H1 (cell line): ENCODE data around the gene EPHB6. TPM values are rescaled to one million over a fixed set of nuclear protein-coding genes. Genes with fewer than 3 reads are reported as not detected.

Experiments
- CTCF ChIA-PET: fragments of 300-600 bp; sonication (Branson Sonifier 250); formaldehyde crosslinking; loops from one replicate; lab custom pipeline; 2021; ENCODE audit not compliant: partially characterized antibody; lab: Charles Lee
- POLR2A ChIA-PET: fragments of 300-600 bp; sonication (Branson Sonifier 250); formaldehyde crosslinking; loops from one replicate; lab custom pipeline; 2021; ENCODE audit warnings: inconsistent platforms; ENCODE audit not compliant: partially characterized antibody; lab: Charles Lee
- DNase-seq, 2 experiments: peaks; one replicate each; pipeline versions ENCODE4 v3.0.0 to v3.0.0-alpha.2; 2010 to 2022; ENCODE audit warnings: low spot score in 2 of 2, low read depth in 1 of 2, mixed read lengths in 1 of 2
- FAIRE-seq: peaks from 2 replicates; lab custom pipeline; 2011; peaks lifted over from hg19 to GRCh38; lab: Jason Lieb, UNC
- H2AFZ ChIP-seq: 2 replicates; pipeline ENCODE4 v1.8.1; 2012; ENCODE audit warnings: low read length, inconsistent platforms
- H2AK5ac ChIP-seq: 2 replicates; pipeline ENCODE4 v1.6.1; 2013; ENCODE audit warnings: low read depth, low read length
- H2BK120ac ChIP-seq: replicated peaks from 2 replicates; pipeline ENCODE3; 2013; ENCODE audit warnings: low read depth, low read length, inconsistent platforms
- H2BK12ac ChIP-seq: 2 replicates; pipeline ENCODE4 v1.6.1; 2013; ENCODE audit warnings: low read depth, low read length
- H2BK15ac ChIP-seq: 2 replicates; pipeline ENCODE4 v1.6.1; 2013; ENCODE audit warnings: low read length
- H2BK20ac ChIP-seq: 2 replicates; pipeline ENCODE4 v1.6.1; 2013; ENCODE audit warnings: low read length
- H2BK5ac ChIP-seq: 2 replicates; pipeline ENCODE4 v1.6.1; 2013; ENCODE audit warnings: low read depth, low read length
- H3K14ac ChIP-seq: 2 replicates; pipeline ENCODE4 v1.6.1; 2013; ENCODE audit warnings: inconsistent platforms; ENCODE audit not compliant: insufficient read length
- H3K18ac ChIP-seq: 2 replicates; pipeline ENCODE4 v1.6.1; 2013; ENCODE audit warnings: low read length; ENCODE audit errors: extremely low read depth
- H3K23ac ChIP-seq: 2 replicates; pipeline ENCODE4 v1.6.1; 2013; ENCODE audit warnings: inconsistent platforms; ENCODE audit not compliant: insufficient read length
- H3K23me2 ChIP-seq: 2 replicates; pipeline ENCODE4 v1.6.1; 2013; ENCODE audit warnings: low read depth, low read length
- H3K27ac ChIP-seq: 2 replicates; pipeline ENCODE4 v1.6.1; 2011; ENCODE audit warnings: low read depth, low read length, inconsistent platforms
- H3K27me3 ChIP-seq, 4 experiments: replicated peaks in 1 of 4; 1 replicate in 1 of 4; 2 replicates in 3 of 4; pipeline versions ENCODE4 v1.6.1 to v1.8.1; 2011 to 2013; ENCODE audit warnings: low read length in 3 of 4, mild to moderate bottlenecking in 3 of 4, inconsistent platforms in 2 of 4, mixed read lengths in 2 of 4, moderate library complexity in 1 of 4; ENCODE audit not compliant: control insufficient read depth in 3 of 4, insufficient read depth in 3 of 4; ENCODE audit errors: extremely low read depth in 1 of 4
- H3K36me3 ChIP-seq, 4 experiments: 2 replicates each; pipeline versions ENCODE4 v1.6.1 to v1.8.1; 2011 to 2013; ENCODE audit warnings: mild to moderate bottlenecking in 4 of 4, low read length in 3 of 4, moderate library complexity in 2 of 4, control low read depth in 1 of 4, inconsistent platforms in 1 of 4; ENCODE audit not compliant: insufficient read depth in 4 of 4, control insufficient read depth in 2 of 4
- H3K4ac ChIP-seq: replicated peaks from 2 replicates; pipeline ENCODE3; 2013; ENCODE audit warnings: low read length, low read depth, mixed read lengths, inconsistent platforms; ENCODE audit not compliant: insufficient read length
- H3K4me1 ChIP-seq, 4 experiments: replicated peaks in 1 of 4; 1 replicate in 1 of 4; 2 replicates in 3 of 4; pipeline versions ENCODE4 v1.6.1 to v1.8.1; 2011 to 2013; ENCODE audit warnings: low read length in 3 of 4, inconsistent platforms in 2 of 4, mixed read lengths in 1 of 4; ENCODE audit not compliant: insufficient read depth in 4 of 4, control insufficient read depth in 3 of 4
- H3K4me2 ChIP-seq, 2 experiments: 2 replicates each; pipeline versions ENCODE4 v1.6.1 to v1.8.1; 2011 to 2013; ENCODE audit warnings: low read depth in 2 of 2, low read length in 2 of 2, control low read depth in 1 of 2, inconsistent platforms in 1 of 2, mild to moderate bottlenecking in 1 of 2; ENCODE audit not compliant: insufficient read depth in 1 of 2
- H3K4me3 ChIP-seq, 4 experiments: fragments of 200-600, 300-600 bp in 1 of 4; sonication (generic), shearing (Covaris generic), sonication (Bioruptor Twin) in 1 of 4; 2 replicates each; pipeline versions ENCODE4 v1.5.1 to v1.8.1; 2011 to 2016; ENCODE audit warnings: low read length in 4 of 4, low read depth in 3 of 4, control low read depth in 2 of 4, inconsistent platforms in 2 of 4, mild to moderate bottlenecking in 2 of 4, mixed read lengths in 1 of 4, moderate library complexity in 1 of 4; ENCODE audit not compliant: insufficient read depth in 2 of 4; ENCODE audit errors: extremely low read depth in 1 of 4
- H3K56ac ChIP-seq: replicated peaks from 2 replicates; pipeline ENCODE3; 2013; ENCODE audit warnings: low read depth, mild to moderate bottlenecking, mixed read lengths, low read length, inconsistent platforms; ENCODE audit not compliant: insufficient read length
- H3K79me1 ChIP-seq: 2 replicates; pipeline ENCODE4 v1.6.1; 2013; ENCODE audit warnings: low read depth, low read length, control low read depth
- H3K79me2 ChIP-seq, 2 experiments: 2 replicates each; pipeline versions ENCODE4 v1.6.1 to v1.8.1; 2012 to 2013; ENCODE audit warnings: low read length in 2 of 2, mild to moderate bottlenecking in 2 of 2, inconsistent platforms in 1 of 2; ENCODE audit not compliant: insufficient read depth in 2 of 2, control insufficient read depth in 1 of 2
- H3K9ac ChIP-seq, 4 experiments: replicated peaks in 1 of 4; 1 replicate in 1 of 4; 2 replicates in 3 of 4; pipeline versions ENCODE4 v1.6.1 to v1.8.1; 2011 to 2013; ENCODE audit warnings: low read depth in 3 of 4, low read length in 3 of 4, control low read depth in 2 of 4, mild to moderate bottlenecking in 2 of 4, moderate library complexity in 2 of 4, inconsistent platforms in 1 of 4; ENCODE audit errors: extremely low read depth in 1 of 4
- H3K9me3 ChIP-seq, 2 experiments: 2 replicates each; pipeline versions ENCODE4 v1.6.1 to v1.8.1; 2012 to 2013; ENCODE audit warnings: mild to moderate bottlenecking in 2 of 2, moderate library complexity in 2 of 2, control low read depth in 1 of 2, inconsistent platforms in 1 of 2, low read depth in 1 of 2, low read length in 1 of 2, mixed read lengths in 1 of 2; ENCODE audit not compliant: insufficient read depth in 2 of 2
- H4K20me1 ChIP-seq, 2 experiments: replicated peaks in 1 of 2; 2 replicates each; pipeline versions ENCODE3 to v1.8.1; 2011 to 2013; ENCODE audit warnings: inconsistent platforms in 2 of 2, low read length in 2 of 2, mild to moderate bottlenecking in 1 of 2; ENCODE audit not compliant: insufficient read depth in 2 of 2, control insufficient read depth in 1 of 2
- H4K5ac ChIP-seq: 2 replicates; pipeline ENCODE4 v1.6.1; 2013; ENCODE audit warnings: low read length, low read depth, mixed read lengths, inconsistent platforms; ENCODE audit not compliant: insufficient read length
- H4K8ac ChIP-seq: 2 replicates; pipeline ENCODE4 v1.8.0; 2013; ENCODE audit warnings: mild to moderate bottlenecking, moderate library complexity, low read length, inconsistent platforms; ENCODE audit not compliant: insufficient read depth; ENCODE audit errors: extremely low read depth
- H4K91ac ChIP-seq: replicated peaks from 2 replicates; pipeline ENCODE3; 2013; ENCODE audit warnings: low read length, mixed read lengths, inconsistent platforms; ENCODE audit not compliant: insufficient read length
- CBX5 ChIP-seq: fragments of 300-800, 300-1000 bp; sonication (generic); IDR thresholded peaks from 2 replicates; pipeline ENCODE4 v1.7.1; 2016; ENCODE audit warnings: antibody characterized with exemption, low read length, low read depth
- FOSL1 ChIP-seq: IDR thresholded peaks from 2 replicates; pipeline ENCODE4 v1.6.1; 2011; ENCODE audit warnings: mild to moderate bottlenecking, low read depth, low read length, moderate library complexity; ENCODE audit not compliant: insufficient read depth
- HDAC6 ChIP-seq: IDR thresholded peaks from one replicate; pipeline ENCODE4 v1.7.1; 2012; ENCODE audit warnings: low read depth, mild to moderate bottlenecking, inconsistent platforms, low read length, moderate library complexity
- SP1 ChIP-seq: IDR thresholded peaks from 2 replicates; pipeline ENCODE4 v1.6.1; 2011; ENCODE audit warnings: low read depth, low read length
- TCF12 ChIP-seq: IDR thresholded peaks from 2 replicates; pipeline ENCODE4 v1.6.1; 2011; ENCODE audit warnings: low read depth, mild to moderate bottlenecking, low read length
- WGBS, 2 experiments: shearing (Covaris generic) in 1 of 2; methylation state at CpG; one replicate each; pipeline versions ENCODE4 v1.1.6 to v1.1.7; 2013 to 2015; ENCODE audit warnings: low lambda C conversion rate in 2 of 2, mixed read lengths in 2 of 2, inconsistent platforms in 1 of 2, low coverage in 1 of 2, missing lambda C conversion rate in 1 of 2; ENCODE audit not compliant: insufficient replicate concordance in 2 of 2, insufficient coverage in 1 of 2, insufficient read length in 1 of 2; ENCODE audit errors: extremely low coverage in 1 of 2, missing lambda C conversion rate in 1 of 2; 5-methylcytosine and 5-hydroxymethylcytosine counted together
- polyA plus RNA-seq, 7 experiments: library from polyadenylated mRNA; depleted of rRNA in 3 of 7; stranded (reverse) in 5 of 7; unstranded in 2 of 7; fragments of >200 nt in 5 of 7; fragments of 200-250 nt in 2 of 7; gene quantifications; 1 replicate in 5 of 7; 2 replicates in 1 of 7; 4 replicates in 1 of 7; pipeline versions ENCODE4 v1.2.1 to v1.2.3, GENCODE V29; 2011 to 2013; ENCODE audit warnings: missing spikeins in 2 of 7, mixed read lengths in 2 of 7
- total RNA-seq: library from RNA; stranded (reverse); fragmentation: NEBNext Ultra II Directional; extraction: Animal tissue kit (Norgen Biotek cat#: 25700); gene quantifications from 2 replicates; pipeline ENCODE4 v1.2.1, GENCODE V29; 2021
- TF ChIP-seq, protein P1 (sequence below): IDR thresholded peaks from 2 replicates; pipeline ENCODE4 v1.6.1; 2012; ENCODE audit warnings: inconsistent platforms

The EPHB6 gene
- total and polyA plus RNA-seq, 2 of the 8 experiments (the other 6 are each of a cell fraction or from before 2014, with no cell fraction given) = 19.7 TPM

DNA sequence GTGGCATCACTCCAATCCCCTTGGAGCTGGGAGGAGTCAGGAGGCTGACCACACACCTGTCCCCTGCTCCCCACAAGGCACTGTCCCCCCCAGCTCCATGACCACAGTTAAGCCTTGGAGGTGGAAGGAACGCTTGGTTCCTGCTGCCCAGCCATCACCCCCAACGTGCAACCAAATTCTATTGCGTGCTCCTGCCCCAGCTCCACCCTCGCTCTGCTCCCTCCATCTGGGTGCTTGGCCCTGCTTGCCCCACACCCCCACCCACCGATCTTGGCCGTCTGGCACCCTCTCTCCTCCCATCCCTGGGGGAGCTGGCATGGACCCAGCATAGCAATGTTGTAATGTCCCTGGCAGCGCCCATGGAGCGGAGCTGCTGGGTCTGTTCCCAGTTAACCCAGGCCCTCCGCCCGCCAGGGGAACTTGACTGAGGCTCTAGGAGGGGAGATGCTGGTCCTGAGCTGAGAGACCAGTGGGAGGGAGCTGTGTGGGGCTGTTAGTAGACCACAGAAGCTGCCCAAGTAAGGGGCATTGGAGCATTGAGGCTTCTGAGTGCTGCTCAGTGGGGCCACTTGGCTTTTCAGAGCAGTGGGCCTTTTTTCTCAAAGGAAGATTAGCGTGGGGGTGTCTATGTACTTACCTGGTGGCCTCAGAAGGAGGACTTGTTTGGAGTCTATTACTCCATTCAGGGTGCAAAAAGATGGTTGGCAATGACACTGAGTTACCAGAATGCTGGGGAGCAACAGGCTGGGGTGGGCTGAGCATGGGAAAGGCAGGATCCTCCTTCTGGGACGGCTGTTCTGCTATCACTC lies 1.1 kb downstream of the EPHB6 start:
- CTCF ChIA-PET = interaction anchor here (0.6 to 3.1 kb wide), 15 partner anchors 13 to 476 kb away, joined by 3 to 107 read pairs (median 4); partner anchors contain the start of gene TRPV5
- Histone ChIP-seq H3K4me2 (peak overlapping the region; percentile 86 to 88), H2BK20ac (peak overlapping the region; percentile 27; the same call in 1 of the 2 replicates), H2AFZ (peak overlapping the region; percentile 49; the same call in 1 of the 2 replicates), H3K4ac (no peak overlapping the region), H3K14ac (no peak overlapping the region), H3K79me1 (no peaks in the 10 kb centered on the region), H3K27me3 (peaks cover 0 to 12% (median 6%) of the 10 kb centered on the region in 4 experiments; a peak in 4 of 7 replicates), H2AK5ac (no peak overlapping the region), H3K23ac (no peak overlapping the region), H4K20me1 (peaks cover 0 to 3% of the 10 kb centered on the region in 2 experiments), H3K27ac (no peak overlapping the region), H3K9ac (no peak overlapping the region), H4K91ac (no peak overlapping the region), H4K5ac (no peak overlapping the region), H2BK12ac (peak overlapping the region; percentile 3; the same call in 1 of the 2 replicates), H3K4me1 (peaks cover 0 to 12% (median 4%) of the 10 kb centered on the region in 4 experiments; a peak in 4 of 7 replicates), H3K18ac (no peak overlapping the region; the same call in 1 of the 2 replicates), H2BK120ac (no peak overlapping the region), H3K4me3 (peak overlapping the region; percentile 46 to 97 (median 68); a peak in 7 of 8 replicates), H3K36me3 (no peaks in the 10 kb centered on the region), H3K56ac (no peak overlapping the region), H3K23me2 (peaks cover 10% of the 10 kb centered on the region; the same call in 1 of the 2 replicates), H3K79me2 (no peaks in the 10 kb centered on the region), H2BK5ac (no peak overlapping the region), H3K9me3 (no peaks in the 10 kb centered on the region), H2BK15ac (peak overlapping the region; percentile 76; the same call in 1 of the 2 replicates), H4K8ac (no peak overlapping the region; the same call in 1 of the 2 replicates)
- POLR2A ChIA-PET = interaction anchor here (1.1 to 1.7 kb wide), 4 partner anchors 11 to 58 kb away, joined by 3 to 4 read pairs (median 4); no protein-coding TSS in a partner anchor
- DNase-seq (no peak), FAIRE-seq (no peak)
- 70% methylated on average over 12 of the region's 12 CpGs; no CpG with 5 or more reads in 1 of the 2 experiments for WGBS, 2 experiments
- TF ChIP-seq TCF12 (no peak), HDAC6 (no peak), FOSL1 (no peak), SP1 (no peak), CBX5 (no peak)
- TF ChIP-seq, protein P1, sequence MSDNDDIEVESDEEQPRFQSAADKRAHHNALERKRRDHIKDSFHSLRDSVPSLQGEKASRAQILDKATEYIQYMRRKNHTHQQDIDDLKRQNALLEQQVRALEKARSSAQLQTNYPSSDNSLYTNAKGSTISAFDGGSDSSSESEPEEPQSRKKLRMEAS = no peak
